ENCODE data around the gene PPM1N.
A peak's percentile ranks its signal among the peaks of the same experiment; 100 is the strongest.
"Not testable (repeated sequence)": the region's sequence is repeated elsewhere in the genome, so short reads cannot be mapped to it uniquely, and the experiment has no call there.

Gene PPM1N

DNA sequence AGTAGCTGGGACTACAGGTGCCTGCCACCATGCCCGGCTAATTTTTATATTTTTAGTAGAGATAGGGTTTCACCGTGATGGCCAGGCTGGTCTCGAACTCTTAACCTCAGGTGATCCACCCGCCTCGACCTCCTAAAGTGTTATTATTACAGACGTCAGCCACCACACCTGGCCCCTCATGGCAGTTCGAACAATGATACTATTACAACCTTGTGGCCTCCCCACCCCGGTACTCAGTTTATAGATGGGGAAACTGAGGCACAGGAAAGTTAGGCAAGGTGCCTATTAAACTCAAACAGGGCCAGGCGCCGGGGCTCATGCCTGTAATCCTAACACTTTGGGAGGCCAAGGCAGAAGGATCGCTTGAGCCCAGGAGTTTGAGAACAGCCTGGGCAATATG, 12.1 kb downstream of the PPM1N start:
- not testable (repeated sequence) for DNase-seq

DNA sequence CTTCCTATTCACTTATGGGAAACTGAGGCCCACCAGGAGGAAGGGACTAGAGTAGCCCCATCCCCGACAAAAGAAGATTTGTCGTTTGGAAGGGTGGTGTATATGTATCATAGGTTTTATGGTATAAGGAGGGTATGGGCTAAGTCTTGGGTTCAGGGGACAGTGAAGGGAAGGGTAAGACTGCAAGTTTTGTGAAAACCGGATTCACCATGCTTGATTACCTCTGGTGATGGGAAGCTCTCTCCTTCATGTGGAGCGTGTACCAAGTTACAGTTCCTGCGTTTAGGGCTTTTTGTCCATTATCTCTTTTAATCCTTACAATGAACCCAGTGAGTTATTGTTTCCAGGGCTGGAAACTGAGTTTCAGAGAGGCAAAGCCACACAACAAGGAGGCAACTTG, 12.8 kb downstream of the PPM1N start:
- no peak for DNase-seq

DNA sequence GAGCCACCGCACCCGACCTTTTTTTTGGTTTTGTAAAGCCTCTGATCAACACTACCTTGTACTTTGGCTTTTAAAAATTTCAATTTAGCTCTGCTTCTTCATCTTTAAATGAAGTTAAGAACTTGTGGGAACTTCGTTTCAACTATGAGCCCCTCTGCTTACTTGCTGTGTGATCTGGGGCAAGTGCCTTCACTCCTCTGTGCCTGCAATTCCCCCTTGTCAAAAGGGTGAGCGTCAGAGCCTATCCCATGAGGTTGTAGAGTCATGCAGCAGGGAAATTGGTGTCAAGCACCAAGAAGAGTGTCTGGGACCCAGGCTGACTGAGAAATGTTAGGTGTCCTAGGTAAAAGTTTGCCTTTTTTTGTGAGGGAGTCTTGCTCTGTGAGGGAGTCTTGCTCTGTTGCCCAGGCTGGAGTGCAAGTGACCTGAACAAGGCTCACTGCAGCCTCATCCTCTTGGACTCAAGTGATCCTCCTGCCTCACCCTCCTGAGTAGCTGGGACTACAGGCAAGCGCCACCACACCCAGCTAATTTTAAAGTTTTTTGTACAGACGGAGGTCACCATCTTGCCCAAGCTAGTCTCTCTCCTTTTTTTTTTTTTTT, 14.7 kb downstream of the PPM1N start:
- no peak for DNase-seq

DNA sequence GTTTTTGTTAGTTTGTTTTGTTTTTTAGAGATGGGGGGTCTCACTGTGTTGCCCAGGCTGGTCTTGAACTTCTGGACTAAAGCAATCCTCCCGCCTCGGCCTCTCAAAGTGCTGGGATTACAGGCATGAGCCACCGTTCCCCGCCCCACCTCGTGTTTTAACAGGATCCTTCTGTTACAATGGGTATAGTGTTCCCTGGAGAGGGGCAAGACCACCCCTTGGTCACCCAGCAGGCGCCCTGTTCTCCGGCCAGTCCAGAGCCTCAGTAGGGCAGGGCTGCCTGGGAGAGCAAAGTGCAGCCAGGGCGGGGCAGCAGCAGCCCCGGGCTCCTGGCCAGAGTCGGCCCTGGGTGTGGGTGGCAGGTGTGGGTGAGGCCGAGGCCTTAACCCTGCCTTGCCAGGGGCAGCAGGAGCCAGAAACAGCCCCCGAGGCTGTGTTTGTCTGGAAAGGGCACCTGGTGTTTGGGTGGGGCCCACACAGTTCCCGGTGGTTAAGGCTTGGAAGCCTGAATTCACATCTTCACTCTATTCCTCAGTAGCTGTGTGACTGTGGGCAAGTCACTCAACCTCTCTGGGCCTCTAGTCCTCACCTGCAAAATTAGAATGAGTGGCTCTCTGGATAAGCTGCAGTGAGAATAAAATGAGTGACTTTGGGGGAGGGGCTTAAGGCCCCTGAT, 16.3 kb downstream of the PPM1N start:
- DNase-seq, result no peak

DNA sequence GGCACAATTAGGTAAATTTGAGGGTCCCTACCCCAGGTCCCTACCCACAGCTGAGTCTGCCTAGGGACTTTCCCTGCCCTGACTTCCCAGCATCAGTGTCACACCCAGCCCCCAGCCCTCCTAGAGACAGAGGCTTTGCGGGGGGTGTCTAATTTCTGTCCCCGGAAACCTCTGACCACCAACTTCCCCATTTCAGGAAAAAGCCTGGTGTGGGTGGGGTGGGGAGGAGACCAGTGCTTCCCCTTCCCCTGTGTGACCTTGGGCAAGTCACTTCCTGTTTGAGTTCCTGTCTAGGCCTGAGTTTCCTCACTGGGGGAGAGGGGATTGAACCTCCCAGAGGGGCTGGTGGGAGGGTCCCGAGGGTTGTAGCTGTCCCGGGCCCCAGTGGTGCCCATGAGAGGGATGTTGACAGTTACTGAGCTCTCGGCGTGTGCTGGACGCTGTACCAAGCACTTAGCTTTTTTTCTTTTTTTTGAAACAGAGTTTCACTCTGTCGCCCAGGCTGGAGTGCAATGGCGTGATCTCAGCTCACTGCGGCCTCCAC, 16.9 kb downstream of the PPM1N start:
- no peak for DNase-seq

DNA sequence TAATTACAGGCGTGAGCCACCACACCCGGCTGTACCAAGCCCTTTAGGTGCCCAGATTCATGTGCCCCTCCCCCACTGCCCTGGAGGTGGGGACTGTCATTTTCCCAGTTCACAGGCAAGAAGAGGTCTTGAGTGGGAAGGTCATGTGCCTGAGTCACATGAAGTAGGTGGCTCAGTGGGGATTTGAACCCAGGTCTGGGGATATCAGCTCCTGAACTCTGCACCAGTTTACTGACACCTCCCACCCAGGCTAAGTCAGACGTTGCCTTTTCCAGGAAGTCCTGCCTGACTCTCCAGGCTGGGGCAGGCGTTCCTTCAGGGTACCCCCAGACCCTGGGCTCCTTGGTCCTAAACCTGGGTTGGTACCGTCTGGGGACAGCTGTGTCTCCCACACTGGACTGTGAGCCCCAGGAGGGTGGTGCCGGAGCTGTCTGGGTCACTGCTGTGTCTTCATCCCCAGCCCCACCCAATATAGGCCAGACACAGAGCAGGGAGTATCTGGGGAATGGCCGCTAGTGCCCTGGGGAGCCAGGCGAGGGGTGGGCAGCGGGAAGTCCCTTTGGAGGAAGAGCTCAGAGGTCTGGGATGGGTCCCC, 17.7 kb downstream of the PPM1N start:
- no peak for DNase-seq

DNA sequence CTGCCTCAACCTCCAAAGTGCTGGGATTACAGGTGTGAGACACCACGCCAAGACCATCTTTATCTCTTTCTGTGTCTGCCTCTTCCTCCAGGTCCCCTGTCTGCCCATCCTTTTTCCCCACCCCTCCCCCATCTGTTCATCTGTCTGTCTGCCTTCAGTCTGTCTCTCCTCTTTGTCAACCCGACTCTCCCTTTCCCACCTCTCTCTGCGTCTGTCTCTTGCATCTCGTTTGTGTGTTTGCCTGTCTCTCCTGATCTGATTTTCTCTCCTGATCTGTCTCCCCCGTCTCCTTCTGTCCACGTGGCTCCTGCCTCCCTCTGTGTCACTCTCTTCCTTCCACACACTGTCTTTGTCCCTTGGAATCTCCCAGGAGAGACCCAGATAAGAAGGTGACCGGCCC, 19.0 kb downstream of the PPM1N start:
- no peak for DNase-seq

DNA sequence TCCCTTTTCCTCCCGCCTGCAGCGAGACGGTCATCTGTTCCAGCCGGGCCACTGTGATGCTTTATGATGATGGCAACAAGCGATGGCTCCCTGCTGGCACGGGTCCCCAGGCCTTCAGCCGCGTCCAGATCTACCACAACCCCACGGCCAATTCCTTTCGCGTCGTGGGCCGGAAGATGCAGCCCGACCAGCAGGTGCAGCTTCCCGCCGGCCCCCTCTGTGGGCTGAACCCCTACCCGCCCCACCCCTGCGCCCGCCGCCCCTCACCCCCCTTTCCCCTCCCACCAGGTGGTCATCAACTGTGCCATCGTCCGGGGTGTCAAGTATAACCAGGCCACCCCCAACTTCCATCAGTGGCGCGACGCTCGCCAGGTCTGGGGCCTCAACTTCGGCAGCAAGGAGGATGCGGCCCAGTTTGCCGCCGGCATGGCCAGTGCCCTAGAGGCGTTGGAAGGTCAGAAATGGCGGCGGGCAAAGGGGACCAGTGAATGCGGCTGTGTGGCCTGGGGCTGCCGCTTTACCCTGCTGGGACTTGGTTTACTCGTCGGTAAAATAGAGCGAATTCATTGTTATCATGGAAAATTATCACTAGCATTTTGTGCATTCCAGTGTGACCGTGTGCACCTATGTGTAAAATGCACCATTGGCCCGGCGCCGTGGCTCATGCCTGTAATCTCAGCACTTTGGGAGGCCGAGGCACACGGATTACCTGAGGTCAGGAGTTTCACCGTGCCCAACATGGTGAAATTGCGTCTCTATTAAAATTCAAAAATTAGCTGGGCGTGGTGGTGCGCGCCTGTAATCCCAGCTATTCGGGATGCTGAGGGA, 19.6 kb downstream of the PPM1N start:
- DNase-seq, result no peak

DNA sequence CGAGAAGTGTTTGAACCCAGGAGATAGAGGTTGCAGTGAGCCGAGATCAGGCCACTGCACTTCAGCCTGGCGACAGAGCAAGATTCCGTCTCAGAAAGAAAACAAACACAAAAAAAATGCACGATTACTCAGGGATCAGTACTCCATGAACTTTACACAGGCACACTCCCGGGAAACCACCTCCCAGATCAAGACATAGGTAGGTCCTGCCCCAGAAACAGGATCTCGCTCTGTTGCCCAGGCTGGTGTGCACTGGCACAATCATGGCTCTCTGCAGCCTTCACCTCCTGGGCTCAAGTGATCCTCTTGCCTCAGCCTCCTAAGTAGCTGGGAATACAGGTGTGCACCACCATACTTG, 20.2 kb downstream of the PPM1N start:
- no peak for DNase-seq

DNA sequence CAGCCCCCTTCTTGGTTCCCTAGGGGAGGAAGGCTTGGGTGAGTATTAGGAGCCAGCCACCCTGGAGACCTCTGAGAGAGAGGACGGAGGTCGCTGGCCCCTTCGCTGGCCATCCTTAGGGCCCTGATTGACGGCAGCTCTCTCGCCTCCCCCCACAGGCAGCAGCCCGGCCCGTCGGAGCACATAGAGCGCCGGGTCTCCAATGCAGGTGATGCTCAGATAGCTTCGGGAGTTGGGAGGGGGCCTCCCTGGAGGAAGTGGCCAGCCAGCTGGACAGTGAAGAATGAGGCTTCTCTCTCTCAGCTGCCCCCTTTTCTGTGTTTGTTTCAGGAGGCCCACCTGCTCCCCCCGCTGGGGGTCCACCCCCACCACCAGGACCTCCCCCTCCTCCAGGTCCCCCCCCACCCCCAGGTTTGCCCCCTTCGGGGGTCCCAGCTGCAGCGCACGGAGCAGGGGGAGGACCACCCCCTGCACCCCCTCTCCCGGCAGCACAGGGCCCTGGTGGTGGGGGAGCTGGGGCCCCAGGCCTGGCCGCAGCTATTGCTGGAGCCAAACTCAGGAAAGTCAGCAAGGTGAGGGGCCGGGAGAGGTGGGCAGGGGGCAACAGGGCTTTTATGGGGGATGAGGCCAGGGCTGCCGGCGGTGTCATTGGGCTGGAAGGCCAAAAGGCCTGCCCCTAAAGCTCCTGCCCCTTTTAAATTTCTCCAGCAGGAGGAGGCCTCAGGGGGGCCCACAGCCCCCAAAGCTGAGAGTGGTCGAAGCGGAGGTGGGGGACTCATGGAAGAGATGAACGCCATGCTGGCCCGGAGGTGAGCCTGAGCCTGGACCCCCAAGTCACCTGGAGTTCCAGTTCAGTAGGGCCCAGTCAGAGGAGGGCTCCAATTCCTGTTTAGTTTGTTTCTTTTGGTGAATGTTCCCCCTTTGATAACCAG, 24.0 kb downstream of the PPM1N start:
- DNase-seq, result no peak

DNA sequence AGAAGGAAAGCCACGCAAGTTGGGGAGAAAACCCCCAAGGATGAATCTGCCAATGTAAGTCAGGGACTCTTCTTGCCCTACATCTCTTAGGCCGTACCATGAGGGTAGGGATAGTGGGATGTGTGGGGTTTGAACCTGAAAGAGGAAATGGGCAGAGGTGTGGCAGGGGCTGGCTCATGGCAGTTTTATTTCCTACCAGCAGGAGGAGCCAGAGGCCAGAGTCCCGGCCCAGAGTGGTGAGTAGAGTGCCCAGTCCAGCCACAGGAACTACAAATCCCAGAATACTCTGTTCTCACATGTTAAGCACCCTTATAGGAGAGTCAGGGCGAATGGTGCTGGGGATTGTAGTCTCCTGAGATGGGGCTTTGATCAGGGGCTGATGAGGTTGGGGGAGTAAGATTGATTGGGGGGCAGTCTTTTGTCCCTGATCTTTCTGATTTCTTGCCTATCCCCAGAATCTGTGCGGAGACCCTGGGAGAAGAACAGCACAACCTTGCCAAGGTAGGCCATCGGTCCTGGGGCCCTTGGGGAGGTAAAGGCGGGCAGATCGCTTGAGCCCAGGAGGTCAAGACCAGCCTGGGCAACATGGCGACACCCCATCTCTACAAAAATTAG, 25.5 kb downstream of the PPM1N start:
- peak; percentile 78 for DNase-seq

DNA sequence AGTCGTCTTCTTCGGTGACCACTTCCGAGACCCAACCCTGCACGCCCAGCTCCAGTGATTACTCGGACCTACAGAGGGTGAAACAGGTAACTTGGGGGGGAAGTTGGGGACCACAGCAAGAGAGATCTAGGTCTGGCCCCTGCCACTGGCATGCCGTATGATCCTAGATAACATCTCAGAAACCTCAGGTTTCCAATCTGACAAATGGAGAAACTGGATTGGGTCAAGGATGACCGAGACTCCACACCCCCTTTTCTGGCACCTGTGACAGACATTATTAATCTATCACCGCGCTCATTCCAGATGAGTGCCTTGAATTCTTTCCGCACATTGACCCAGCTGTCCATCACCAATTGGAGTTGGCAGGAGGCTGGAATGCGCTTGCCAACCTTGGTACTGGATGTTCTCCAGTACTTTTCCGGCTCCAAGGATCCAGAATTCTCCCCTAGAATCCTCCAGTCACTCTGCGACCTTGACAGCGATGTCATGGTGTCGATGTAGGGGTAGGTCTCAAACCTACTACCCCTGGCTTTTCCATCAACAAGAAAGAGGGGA, 26.4 kb downstream of the PPM1N start:
- DNase-seq, result no peak

DNA sequence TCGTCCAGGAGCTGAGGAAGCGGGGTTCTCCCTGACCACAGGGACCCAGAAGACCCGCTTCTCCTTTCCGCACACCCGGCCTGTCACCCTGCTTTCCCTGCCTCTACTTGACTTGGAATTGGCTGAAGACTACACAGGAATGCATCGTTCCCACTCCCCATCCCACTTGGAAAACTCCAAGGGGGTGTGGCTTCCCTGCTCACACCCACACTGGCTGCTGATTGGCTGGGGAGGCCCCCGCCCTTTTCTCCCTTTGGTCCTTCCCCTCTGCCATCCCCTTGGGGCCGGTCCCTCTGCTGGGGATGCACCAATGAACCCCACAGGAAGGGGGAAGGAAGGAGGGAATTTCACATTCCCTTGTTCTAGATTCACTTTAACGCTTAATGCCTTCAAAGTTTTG, 27.9 kb downstream of the PPM1N start:
- peak; percentile 79 for DNase-seq

DNA sequence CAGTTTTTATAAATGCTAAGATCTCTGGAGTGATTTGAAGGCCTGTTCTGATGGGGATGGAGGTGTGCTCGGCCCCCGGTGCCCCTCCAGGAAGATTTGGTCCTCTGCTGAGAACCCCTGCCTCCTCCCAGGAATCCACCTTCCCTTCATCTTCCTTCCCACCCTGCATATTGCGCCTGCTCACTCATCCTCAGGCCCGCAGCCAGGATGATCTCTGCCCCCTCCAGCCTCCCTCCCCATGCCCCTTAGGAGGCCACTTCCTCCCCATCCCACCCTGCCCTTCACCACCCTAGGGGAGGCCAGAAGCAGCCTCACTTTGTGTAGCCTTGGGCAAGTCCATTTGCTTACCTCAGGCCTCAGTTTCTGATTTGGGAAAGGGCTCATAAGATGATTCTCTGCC, 28.7 kb downstream of the PPM1N start:
- DNase-seq, result no peak

DNA sequence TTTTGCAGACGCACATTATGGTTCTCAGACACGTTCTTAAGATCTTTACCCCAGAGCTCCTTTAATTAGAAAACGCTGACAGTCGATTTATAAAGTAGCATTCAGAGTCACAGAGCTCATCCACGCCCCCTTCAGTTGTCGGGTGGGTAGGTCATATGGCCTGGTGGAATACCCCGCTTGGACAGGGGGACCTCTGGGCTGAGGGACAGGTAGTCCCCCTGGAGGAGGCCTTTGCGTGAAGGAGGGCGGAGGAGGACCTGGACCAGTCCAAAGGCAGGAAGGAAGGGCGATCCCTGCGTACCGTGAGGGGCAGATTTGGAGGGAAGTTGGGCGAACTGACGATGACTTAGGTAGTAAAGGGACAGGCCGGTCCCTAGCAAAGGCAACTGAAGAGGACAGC, 29.5 kb downstream of the PPM1N start:
- no peak for DNase-seq

DNA sequence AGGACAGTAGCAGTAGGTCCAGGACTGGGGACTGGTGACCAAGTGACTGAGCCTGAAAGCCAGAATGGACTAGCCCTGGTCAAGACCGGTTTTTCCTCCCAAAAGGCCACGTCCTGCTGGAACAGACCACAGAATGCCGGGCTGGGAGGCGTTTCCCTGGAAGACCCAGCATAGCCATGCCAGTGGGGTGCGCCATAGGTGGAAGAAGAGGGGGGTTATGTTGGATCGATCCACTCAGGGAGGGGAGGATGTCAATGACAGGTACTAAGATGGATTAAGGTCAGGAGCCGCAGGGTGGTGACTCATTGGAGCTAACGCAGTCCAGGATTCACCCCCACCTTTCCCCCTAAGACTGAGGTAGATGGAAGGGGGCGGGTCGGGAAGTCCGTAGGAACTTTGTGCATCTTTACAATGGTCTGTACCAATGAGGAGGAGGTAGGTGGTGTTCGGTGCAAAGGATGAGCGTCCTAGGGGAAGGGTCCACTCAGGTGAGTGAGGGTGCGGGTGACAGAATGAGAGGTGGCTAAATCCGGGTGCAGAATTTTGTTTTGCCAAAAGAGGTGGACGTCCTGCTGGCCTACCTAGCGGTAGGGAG, 30.0 kb downstream of the PPM1N start:
- peak; percentile 72 for DNase-seq

DNA sequence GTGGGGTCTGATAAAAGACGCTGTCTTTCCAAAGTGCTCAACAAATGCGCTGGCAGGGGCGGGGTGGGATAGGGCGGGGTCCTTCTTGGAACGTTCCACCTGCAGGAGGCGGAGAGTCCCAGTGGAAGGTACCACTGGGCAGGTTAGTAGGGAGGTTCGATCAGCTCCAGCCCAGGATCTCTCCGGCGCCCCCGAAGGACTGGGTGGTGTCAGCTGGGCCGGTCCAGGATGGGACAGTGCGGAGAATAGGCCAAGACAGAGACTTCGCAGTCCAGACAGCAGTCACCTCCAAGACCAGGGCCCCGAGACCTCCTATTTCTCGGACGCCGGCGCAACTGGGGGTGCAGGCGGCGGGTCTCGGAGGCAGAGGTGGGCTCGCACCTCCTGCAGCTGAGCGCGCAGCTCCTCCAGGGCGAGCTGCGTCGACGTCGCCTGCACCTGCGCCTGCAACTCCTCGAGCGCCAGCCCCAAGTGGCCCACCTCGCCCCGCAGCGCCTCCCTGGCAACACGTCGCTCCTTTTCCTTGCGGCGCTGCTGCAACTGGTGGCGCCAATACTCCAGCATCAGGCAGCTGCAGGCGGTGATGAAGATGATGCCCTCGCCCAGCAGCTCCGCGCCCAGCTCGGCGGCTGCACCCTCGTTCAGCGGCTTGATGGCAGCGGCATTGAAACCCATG, 30.6 kb downstream of the PPM1N start:
- peak; percentile 29 for DNase-seq

DNA sequence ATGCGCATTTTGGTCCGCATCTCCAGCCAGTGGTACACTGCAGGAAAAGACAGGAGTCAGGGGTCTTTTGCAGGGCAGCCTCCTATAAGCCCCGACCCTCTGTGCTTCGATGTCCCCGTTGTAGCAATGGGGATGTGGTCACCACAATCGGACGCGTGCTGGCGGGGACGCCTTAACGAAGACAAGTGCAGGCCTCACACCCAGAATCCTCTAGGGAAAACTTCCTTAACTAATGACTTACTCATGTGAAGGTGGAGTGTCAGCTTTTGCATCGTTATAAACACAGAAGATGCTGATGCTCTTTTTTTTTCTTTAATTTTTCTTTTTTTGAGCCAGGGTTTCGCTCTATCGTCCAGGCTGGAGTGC, 31.2 kb downstream of the PPM1N start:
- no peak for DNase-seq

DNA sequence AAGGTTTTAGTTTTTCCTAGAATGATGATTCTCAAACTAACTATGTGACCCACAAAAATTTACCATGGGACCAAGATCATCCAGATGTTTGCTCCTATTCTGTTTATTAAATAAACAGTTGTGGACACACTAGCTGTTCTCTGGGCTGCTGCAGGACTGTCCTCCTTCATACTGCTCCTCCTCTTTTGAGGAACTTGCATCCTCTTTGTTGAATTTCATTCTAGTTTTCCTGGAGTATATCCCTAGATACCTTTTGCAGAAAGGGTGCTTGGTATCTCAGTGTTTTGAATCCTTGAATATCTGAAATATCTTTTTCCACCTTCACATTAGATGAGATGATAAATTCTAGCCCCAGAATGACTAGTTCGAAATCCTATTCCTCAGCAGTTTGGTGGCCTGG, 33.1 kb downstream of the PPM1N start:
- no peak for DNase-seq

DNA sequence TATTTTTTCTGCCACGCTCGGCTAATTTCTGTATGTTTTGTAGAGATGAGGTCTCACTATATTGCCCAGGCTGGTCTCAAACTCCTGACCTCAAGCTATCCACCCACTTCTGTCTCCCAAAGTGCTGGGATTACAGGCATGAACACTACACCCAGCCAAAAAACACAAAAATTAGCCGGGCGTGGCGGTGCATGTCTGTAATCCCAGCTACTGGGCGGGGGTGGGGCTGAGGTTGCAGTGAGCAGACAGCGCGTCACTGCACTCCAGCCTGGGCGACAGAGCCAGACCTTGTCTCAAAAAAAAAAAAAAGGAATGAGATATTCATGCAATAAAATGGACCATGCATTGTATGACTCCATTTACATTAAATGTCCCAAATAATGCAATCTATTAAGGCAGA, 41.2 kb downstream of the PPM1N start:
- no peak for DNase-seq

DNA sequence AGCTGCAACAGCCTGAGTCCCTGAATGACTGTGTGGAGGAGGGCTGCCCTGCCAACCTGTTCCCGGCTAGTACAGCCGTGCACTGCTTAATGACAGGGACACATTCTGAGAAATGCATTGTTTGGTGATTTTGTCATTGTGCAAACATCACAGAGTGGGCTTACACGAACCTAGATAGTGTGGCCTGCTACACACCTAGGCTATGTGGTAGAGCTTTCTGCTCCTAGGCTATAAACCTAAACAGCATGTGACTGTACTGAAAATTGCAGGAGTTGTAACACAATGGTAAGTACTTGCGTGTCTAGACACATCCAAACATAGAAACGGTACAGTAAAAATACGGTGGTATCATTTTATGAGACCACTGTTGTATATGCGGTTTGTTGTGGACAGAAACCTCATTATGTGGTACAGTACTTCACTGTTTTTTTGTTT, 44.0 kb downstream of the PPM1N start:
- no peak for DNase-seq

All from fibroblast of upper back skin (primary cell).